ENCODE data around the gene MDC1. TPM values are rescaled to one million over a fixed set of nuclear protein-coding genes. Genes with fewer than 3 reads are reported as not detected.

The MDC1 gene
- total and polyA plus RNA-seq, 2 of the 13 experiments (the other 11 are each of a cell fraction or from before 2014, with no cell fraction given), result 8.4 to 14.0 TPM

GRCh38 chr6:30749554-30750378 lies 32.7 kb upstream of the MDC1 start (continued):
- TF ChIP-seq CSRNP1 (CRISPR knock-in tag; IDR thresholded peaks at IDR 0.05) (no peak), MTA3 (CRISPR knock-in tag; IDR thresholded peaks at IDR 0.05) (no peak), ZNF674 (CRISPR knock-in tag; IDR thresholded peaks at IDR 0.05; ENCODE audit: low read depth) (no peak), MXI1 (IDR thresholded peaks at IDR 0.05; ENCODE audit: borderline replicate concordance, low read depth, low read length) (no peak; the same call in 2 of the 3 replicates), TEF (CRISPR knock-in tag; IDR thresholded peaks at IDR 0.05) (no peak), KMT2B (CRISPR knock-in tag; IDR thresholded peaks at IDR 0.05) (no peak; the same call in 1 of the 2 replicates), ZBED4 (CRISPR knock-in tag; IDR thresholded peaks at IDR 0.05; ENCODE audit: borderline replicate concordance) (no peak; the same call in 1 of the 2 replicates), HOXA3 (CRISPR knock-in tag; IDR thresholded peaks at IDR 0.05) (0 out of 2 replicates have a peak, but pooled peaks have one; percentile 13), TCF7 (IDR thresholded peaks at IDR 0.05; ENCODE audit: low read depth) (peak; percentile 38; the same call in 1 of the 2 replicates), CREM (IDR thresholded peaks at IDR 0.05) (no peak), CREM (CRISPR knock-in tag; IDR thresholded peaks at IDR 0.05) (no peak), TEAD3 (CRISPR knock-in tag; optimal IDR thresholded peaks at IDR 0.05; ENCODE audit: borderline replicate concordance) (peak; percentile 29), ARNT2 (CRISPR knock-in tag; IDR thresholded peaks at IDR 0.05; ENCODE audit: low read depth) (0 out of 2 replicates have a peak, but pooled peaks have one; percentile 36), SRF (IDR thresholded peaks at IDR 0.05; ENCODE audit: low read depth, low read length) (no peak), ZNF138 (CRISPR knock-in tag; IDR thresholded peaks at IDR 0.05; ENCODE audit: low read depth) (no peak), KLF16 (CRISPR knock-in tag; IDR thresholded peaks at IDR 0.05) (no peak), THAP8 (CRISPR knock-in tag; IDR thresholded peaks at IDR 0.05; ENCODE audit: borderline replicate concordance) (no peak), MXD3 (CRISPR knock-in tag; IDR thresholded peaks at IDR 0.05) (no peak), ZFP90 (CRISPR knock-in tag; IDR thresholded peaks at IDR 0.05; ENCODE audit: borderline replicate concordance) (0 out of 2 replicates have a peak, but pooled peaks have one; percentile 2), SMAD9 (CRISPR knock-in tag; IDR thresholded peaks at IDR 0.05) (no peak), IKZF1 (IDR thresholded peaks at IDR 0.05) (no peak), ZNF713 (CRISPR knock-in tag; IDR thresholded peaks at IDR 0.05) (no peak), HMG20A (CRISPR knock-in tag; IDR thresholded peaks at IDR 0.05; ENCODE audit: borderline replicate concordance) (no peak), ZNF331 (CRISPR knock-in tag; IDR thresholded peaks at IDR 0.05) (0 out of 2 replicates have a peak, but pooled peaks have one; percentile 13)

Data from HepG2 (cell line).